HCT116 (cell line): Measurements from ENCODE around the gene SPEF1. TPM values are rescaled to one million over a fixed set of nuclear protein-coding genes. Genes with fewer than 3 reads are reported as not detected.

Experiments
- ATAC-seq: fragments of 200-7000 bp; cut with Tn5 transposase; 2 replicates; pipeline ENCODE4 v1.9.1; 2020; ENCODE audit warnings: mild to moderate bottlenecking, moderate library complexity
- BruUV-seq: library from RNA; stranded (reverse); fragments of 400-500 nt; replicated peaks from 2 replicates; lab custom pipeline; 2021; lab: Mats Ljungman, UMichigan
- CTCF ChIA-PET: fragments of 300-600 bp; sonication (Branson Sonifier 250); formaldehyde crosslinking; loops from one replicate; lab custom pipeline; 2021; ENCODE audit warnings: antibody characterized with exemption; lab: Charles Lee
- POLR2A ChIA-PET: fragments of 300-600, 350-600 bp; sonication (Branson Sonifier 250); formaldehyde crosslinking; loops from one replicate; lab custom pipeline; 2021; ENCODE audit warnings: antibody characterized with exemption; lab: Charles Lee
- RAD21 ChIA-PET, 2 experiments: fragments of 300-600 bp; sonication (Branson Sonifier 250); formaldehyde crosslinking; loops; one replicate each; lab custom pipeline; 2023; ENCODE audit warnings: low total read pairs in 2 of 2; ENCODE audit not compliant: uncharacterized antibody in 2 of 2, unreplicated experiment in 2 of 2, low non-redundant PET in 1 of 2; lab: Charles Lee
- DNase-seq: peaks from one replicate; pipeline ENCODE4 v3.0.0-alpha.2; 2010; ENCODE audit warnings: low read depth, low spot score
- H2AFZ ChIP-seq: fragments of 200-600 bp; shearing (Covaris generic), sonication (generic); 2 replicates; pipeline ENCODE4 v1.6.1; 2017; ENCODE audit warnings: low read depth, mixed run types, mixed read lengths, antibody characterized with exemption, low read length; ENCODE audit not compliant: poor library complexity, severe bottlenecking
- H3K27ac ChIP-seq: 2 replicates; pipeline ENCODE4 v1.5.1; 2012; ENCODE audit warnings: low read depth, low read length
- H3K27me3 ChIP-seq: fragments of 200-600 bp; sonication (generic); 2 replicates; pipeline ENCODE4 v1.6.1; 2016; ENCODE audit warnings: mixed run types, low read length, mixed read lengths; ENCODE audit not compliant: insufficient read depth
- H3K36me3 ChIP-seq, 2 experiments: fragments of 200-500 bp in 1 of 2; fragments of 200-600 bp in 1 of 2; sonication (Bioruptor generic) in 1 of 2; sonication (generic) in 1 of 2; 2 replicates each; pipeline versions ENCODE4 v1.5.1 to v1.6.1; 2014 to 2016; ENCODE audit warnings: low read length in 2 of 2, inconsistent platforms in 1 of 2, mixed read lengths in 1 of 2, mixed run types in 1 of 2; ENCODE audit not compliant: insufficient read depth in 2 of 2, control insufficient read depth in 1 of 2
- H3K4me1 ChIP-seq, 2 experiments: fragments of 200-600 bp in 1 of 2; sonication (generic) in 1 of 2; 2 replicates each; pipeline versions ENCODE4 v1.5.1 to v1.6.1; 2012 to 2017; ENCODE audit warnings: low read length in 2 of 2, inconsistent platforms in 1 of 2, mild to moderate bottlenecking in 1 of 2, mixed read lengths in 1 of 2, mixed run types in 1 of 2, moderate library complexity in 1 of 2; ENCODE audit not compliant: insufficient read depth in 2 of 2, control insufficient read depth in 1 of 2
- H3K4me2 ChIP-seq: fragments of 200-600 bp; sonication (generic); 2 replicates; pipeline ENCODE4 v1.6.1; 2017; ENCODE audit warnings: mixed run types, low read length, mixed read lengths
- H3K4me3 ChIP-seq, 2 experiments: fragments of 200-600 bp in 1 of 2; sonication (generic) in 1 of 2; replicated peaks in 1 of 2; 2 replicates each; pipeline ENCODE4 v1.5.1; 2011 to 2016; ENCODE audit warnings: low read length in 2 of 2, control low read depth in 1 of 2, low read depth in 1 of 2, mild to moderate bottlenecking in 1 of 2, mixed read lengths in 1 of 2, mixed run types in 1 of 2
- H3K79me2 ChIP-seq: fragments of 200-600 bp; sonication (generic); 2 replicates; pipeline ENCODE4 v1.6.1; 2017; ENCODE audit warnings: mild to moderate bottlenecking, mixed run types, low read length, moderate library complexity, mixed read lengths; ENCODE audit not compliant: insufficient read depth
- H3K9ac ChIP-seq: fragments of 200-600 bp; sonication (generic); 2 replicates; pipeline ENCODE4 v1.6.1; 2016; ENCODE audit warnings: low read length, mixed read lengths
- H3K9me2 ChIP-seq: fragments of 200-600 bp; sonication (generic), shearing (Covaris generic); 2 replicates; pipeline ENCODE4 v1.6.1; 2017; ENCODE audit warnings: mixed run types, mild to moderate bottlenecking, moderate library complexity; ENCODE audit not compliant: insufficient read depth
- H3K9me3 ChIP-seq, 2 experiments: fragments of 200-500 bp in 1 of 2; fragments of 200-600 bp in 1 of 2; sonication (Bioruptor generic) in 1 of 2; sonication (generic) in 1 of 2; 2 replicates each; pipeline ENCODE4 v1.6.1; 2014 to 2017; ENCODE audit warnings: low read length in 2 of 2, mixed read lengths in 2 of 2, inconsistent platforms in 1 of 2, low read depth in 1 of 2, mild to moderate bottlenecking in 1 of 2, mixed run types in 1 of 2, moderate library complexity in 1 of 2; ENCODE audit not compliant: control insufficient read depth in 1 of 2, insufficient read depth in 1 of 2
- H4K20me1 ChIP-seq: fragments of 200-600 bp; sonication (generic), shearing (Covaris generic); 2 replicates; pipeline ENCODE4 v1.6.1; 2017; ENCODE audit warnings: mixed run types, mild to moderate bottlenecking, moderate library complexity; ENCODE audit not compliant: insufficient read depth
- ATF3 ChIP-seq: IDR thresholded peaks from 2 replicates; pipeline ENCODE4 v1.6.1; 2012
- CBX3 ChIP-seq: IDR thresholded peaks from 2 replicates; pipeline ENCODE4 v1.6.1; 2012; ENCODE audit warnings: low read depth
- CEBPB ChIP-seq: IDR thresholded peaks from 2 replicates; pipeline ENCODE4 v1.6.1; 2012; ENCODE audit warnings: low read depth
- EGR1 ChIP-seq: IDR thresholded peaks from 2 replicates; pipeline ENCODE4 v1.6.1; 2012; ENCODE audit warnings: low read depth
- ELF1 ChIP-seq: IDR thresholded peaks from 2 replicates; pipeline ENCODE4 v1.6.1; 2012; ENCODE audit warnings: low read depth, borderline replicate concordance
- EZH2 ChIP-seq: fragments of 200-600 bp; sonication (generic); IDR thresholded peaks from 2 replicates; pipeline ENCODE4 v1.6.1; 2017; ENCODE audit warnings: antibody characterized with exemption, mixed run types
- JUND ChIP-seq: IDR thresholded peaks from 2 replicates; pipeline ENCODE4 v1.6.1; 2012
- POLR2A ChIP-seq: IDR thresholded peaks from 2 replicates; pipeline ENCODE4 v1.7.0; 2011; ENCODE audit warnings: borderline replicate concordance; ENCODE audit not compliant: insufficient read depth, insufficient read length; ENCODE audit errors: extremely low read depth
- RAD21 ChIP-seq: IDR thresholded peaks from 2 replicates; pipeline ENCODE4 v1.6.1; 2012; ENCODE audit warnings: low read depth, mild to moderate bottlenecking
- REST ChIP-seq: IDR thresholded peaks from 2 replicates; pipeline ENCODE4 v1.6.1; 2012; ENCODE audit warnings: low read depth
- SIN3A ChIP-seq: IDR thresholded peaks from 2 replicates; pipeline ENCODE4 v1.6.1; 2012; ENCODE audit warnings: low read depth
- SP1 ChIP-seq: IDR thresholded peaks from 2 replicates; pipeline ENCODE4 v1.6.1; 2012; ENCODE audit warnings: low read depth
- SRF ChIP-seq: IDR thresholded peaks from 2 replicates; pipeline ENCODE4 v1.6.1; 2012; ENCODE audit warnings: low read depth
- YY1 ChIP-seq: IDR thresholded peaks from 2 replicates; pipeline ENCODE4 v1.6.1; 2011; ENCODE audit warnings: low read length, low read depth, moderate library complexity, mild to moderate bottlenecking; ENCODE audit not compliant: insufficient replicate concordance; ENCODE audit errors: extremely low read depth
- ZFX ChIP-seq: fragments of 450-650 bp; IDR thresholded peaks from 2 replicates; pipeline ENCODE4 v1.6.1; 2017
- ZNF274 ChIP-seq: fragments of 200-500 bp; sonication (Bioruptor generic); IDR thresholded peaks from 2 replicates; pipeline ENCODE4 v1.6.1; 2014; ENCODE audit warnings: mild to moderate bottlenecking, low read depth, low read length, inconsistent platforms
- intact Hi-C: fragments of 100-400 bp; cut with micrococcal nuclease; formaldehyde crosslinking; loops from 2 replicates; pipeline ENCODE4 v1.10.0; 2022
- total RNA-seq: library from RNA; stranded (reverse); gene quantifications from one replicate; pipeline ENCODE4 v1.2.1, GENCODE V29; 2021; ENCODE audit not compliant: unreplicated experiment
- TF ChIP-seq, protein P1 (sequence below): IDR thresholded peaks from 2 replicates; pipeline ENCODE4 v1.6.1; 2012

The SPEF1 gene
- total RNA-seq, 1 experiment from 2014 or later = 0.93 TPM

- Histone ChIP-seq H4K20me1 (no peaks in the 10 kb centered on the region), H3K27ac (no peak overlapping the region), H3K4me2 (no peak overlapping the region), H3K36me3 (peaks cover 4 to 5% of the 10 kb centered on the region in 2 experiments; a peak in 1 of 4 replicates), H3K79me2 (peaks cover 5% of the 10 kb centered on the region), H2AFZ (no peak overlapping the region), H3K9me3 (no peaks in the 10 kb centered on the region), H3K4me3 (no peak overlapping the region), H3K4me1 (peaks cover 14 to 22% of the 10 kb centered on the region in 2 experiments), H3K27me3 (no peaks in the 10 kb centered on the region), H3K9me2 (no peaks in the 10 kb centered on the region), H3K9ac (no peak overlapping the region)
- ChIA-PET POLR2A (no interaction called here), RAD21 (no interaction called here), CTCF (no interaction called here)
- ATAC-seq = no peak
- TF ChIP-seq SRF (no peak), ELF1 (no peak), ATF3 (no peak), ZNF274 (no peak), EZH2 (no peak), SIN3A (no peak), POLR2A (no peak), CBX3 (no peak), JUND (no peak), CEBPB (no peak), REST (no peak), YY1 (no peak), RAD21 (no peak), EGR1 (no peak), SP1 (no peak), ZFX (no peak)
- TF ChIP-seq, protein P1, sequence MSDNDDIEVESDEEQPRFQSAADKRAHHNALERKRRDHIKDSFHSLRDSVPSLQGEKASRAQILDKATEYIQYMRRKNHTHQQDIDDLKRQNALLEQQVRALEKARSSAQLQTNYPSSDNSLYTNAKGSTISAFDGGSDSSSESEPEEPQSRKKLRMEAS = no peak
- intact Hi-C loops = no loop called here
- no peak for DNase-seq
- BruUV-seq = no TSS peak
These were observed 42.6 kb upstream of the SPEF1 start for GRCh38 chr20:3823881-3824280.
